HepG2 (cell line): ENCODE measurements around the gene SERINC4. TPM values are rescaled to one million over a fixed set of nuclear protein-coding genes. Genes with fewer than 3 reads are reported as not detected.
A peak's percentile ranks its signal among the peaks of the same experiment; 100 is the strongest.

ENCODE experiments used
- AGO2 ChIP-seq: fragments of 200-400 bp; formaldehyde crosslinking; optimal IDR thresholded peaks from 2 replicates; pipeline ENCODE3; 2017; ENCODE audit warnings: mild to moderate bottlenecking, low read depth, low read length, moderate library complexity
- EED ChIP-seq: sonication (generic); formaldehyde crosslinking; IDR thresholded peaks from 2 replicates; pipeline ENCODE4 v1.5.0; 2020; ENCODE audit warnings: mild to moderate bottlenecking, missing genetic modification reagents
- FLYWCH1 ChIP-seq: sonication (generic); formaldehyde crosslinking; IDR thresholded peaks from 2 replicates; pipeline ENCODE4 v1.8.1; 2023; ENCODE audit warnings: mild to moderate bottlenecking, missing genetic modification reagents
- FOSL2 ChIP-seq: sonication (generic); formaldehyde crosslinking; IDR thresholded peaks from 2 replicates; pipeline ENCODE4 v1.4.0; 2020; ENCODE audit warnings: missing genetic modification reagents
- GLMP ChIP-seq: sonication (generic); formaldehyde crosslinking; IDR thresholded peaks from 2 replicates; pipeline ENCODE4 v1.9.0; 2021; ENCODE audit warnings: missing genetic modification reagents, mild to moderate bottlenecking, borderline replicate concordance
- LCORL ChIP-seq, 2 experiments: fragments of 450-650 bp in 1 of 2; sonication (generic) in 1 of 2; formaldehyde crosslinking in 1 of 2; IDR thresholded peaks; 2 replicates each; pipeline versions ENCODE4 v1.5.0 to v1.6.1; 2017 to 2020; ENCODE audit warnings: antibody characterized with exemption in 1 of 2, missing genetic modification reagents in 1 of 2
- MTA1 ChIP-seq: sonication (generic); formaldehyde crosslinking; IDR thresholded peaks from 2 replicates; pipeline ENCODE4 v1.4.0; 2020; ENCODE audit warnings: missing genetic modification reagents, mild to moderate bottlenecking, borderline replicate concordance
- RNF219 ChIP-seq: sonication (generic); formaldehyde crosslinking; IDR thresholded peaks from 2 replicates; pipeline ENCODE4 v1.5.0; 2020; ENCODE audit warnings: mild to moderate bottlenecking, missing genetic modification reagents
- SRF ChIP-seq: IDR thresholded peaks from 2 replicates; pipeline ENCODE4 v1.6.1; 2011; ENCODE audit warnings: mild to moderate bottlenecking, low read depth, low read length, moderate library complexity
- TEAD3 ChIP-seq: optimal IDR thresholded peaks from 2 replicates; pipeline ENCODE3; 2016; ENCODE audit warnings: borderline replicate concordance
- ZNF142 ChIP-seq: sonication (generic); formaldehyde crosslinking; IDR thresholded peaks from 2 replicates; pipeline ENCODE4 v1.4.0; 2020; ENCODE audit warnings: missing genetic modification reagents
- ZNF264 ChIP-seq: sonication (generic); formaldehyde crosslinking; IDR thresholded peaks from 2 replicates; pipeline ENCODE4 v1.4.0; 2020; ENCODE audit warnings: missing genetic modification reagents
- ZNF441 ChIP-seq: sonication (generic); formaldehyde crosslinking; IDR thresholded peaks from 2 replicates; pipeline ENCODE4 v1.7.0; 2021; ENCODE audit warnings: missing genetic modification reagents, borderline replicate concordance
- ZNF574 ChIP-seq: sonication (generic); formaldehyde crosslinking; IDR thresholded peaks from 2 replicates; pipeline ENCODE4 v1.4.0; 2020; ENCODE audit warnings: missing genetic modification reagents
- ZNF746 ChIP-seq: sonication (generic); formaldehyde crosslinking; IDR thresholded peaks from 2 replicates; pipeline ENCODE4 v1.8.0; 2022; ENCODE audit warnings: mild to moderate bottlenecking, missing genetic modification reagents
- ZNF768 ChIP-seq: sonication (generic); formaldehyde crosslinking; IDR thresholded peaks from 2 replicates; pipeline ENCODE4 v1.4.0; 2020; ENCODE audit warnings: missing genetic modification reagents
- polyA plus RNA-seq, 8 experiments: library from polyadenylated mRNA; depleted of rRNA in 3 of 8; stranded (reverse) in 7 of 8; unstranded in 1 of 8; fragments of >200 nt; fragmentation: Illumina TruSeq in 4 of 8; extraction: Trizol in 4 of 8; gene quantifications; 2 replicates each; pipeline versions ENCODE4 v1.2.1 to v1.2.3, GENCODE V29; 2011 to 2016; ENCODE audit warnings: low read depth in 4 of 8, missing spikeins in 1 of 8, mixed read lengths in 1 of 8; ENCODE audit not compliant: insufficient read depth in 1 of 8
- total RNA-seq, 5 experiments: library from RNA; depleted of rRNA; stranded (reverse); fragments of >200 nt; fragmentation: Illumina TruSeq; extraction: Trizol; gene quantifications; 2 replicates each; pipeline ENCODE4 v1.2.3, GENCODE V29; 2016; ENCODE audit warnings: low read depth in 1 of 5

Gene SERINC4
- total and polyA plus RNA-seq, 2 of the 13 experiments (the other 11 are each of a cell fraction or from before 2014, with no cell fraction given) = not detected

- TF ChIP-seq RNF219 (CRISPR knock-in tag) = no peak
- TF ChIP-seq ZNF574 (CRISPR knock-in tag) = peak; percentile 86
- TF ChIP-seq ZNF142 (CRISPR knock-in tag) = no peak
- TF ChIP-seq SRF = no peak
- peak; percentile 34 for TF ChIP-seq FOSL2 (CRISPR knock-in tag)
- TF ChIP-seq ZNF768 (CRISPR knock-in tag) = peak; percentile 28; the same call in 1 of the 2 replicates
- no peak for TF ChIP-seq GLMP (CRISPR knock-in tag)
- 0 out of 2 replicates have a peak, but pooled peaks have one; percentile 16 for TF ChIP-seq ZNF746 (CRISPR knock-in tag)
- TF ChIP-seq EED (CRISPR knock-in tag) = 0 out of 2 replicates have a peak, but pooled peaks have one; percentile 37
- TF ChIP-seq LCORL (IDR thresholded peaks at IDR 0.05) = no peak
- TF ChIP-seq LCORL (CRISPR knock-in tag; IDR thresholded peaks at IDR 0.05) = no peak
- peak; percentile 92 for TF ChIP-seq AGO2
- TF ChIP-seq FLYWCH1 (CRISPR knock-in tag) = no peak
- TF ChIP-seq ZNF441 (CRISPR knock-in tag) = peak; percentile 56; the same call in 1 of the 2 replicates
- peak; percentile 23 for TF ChIP-seq TEAD3 (CRISPR knock-in tag)
- no peak for TF ChIP-seq ZNF264 (CRISPR knock-in tag)
- TF ChIP-seq MTA1 (CRISPR knock-in tag) = no peak
Measured at GRCh38 chr15:43800286-43801141, 494 bp upstream of the SERINC4 start, which contains the start of gene HYPK (continued).
